Fibroblast of peridontal ligament (primary cell): Measurements from ENCODE around the gene GPR183.
"Not testable (repeated sequence)": the region's sequence is repeated elsewhere in the genome, so short reads cannot be mapped to it uniquely, and the experiment has no call there.

Source experiments
- DNase-seq: peaks from one replicate; pipeline ENCODE4 v3.0.0-alpha.2; 2010; ENCODE audit errors: extremely low read depth

GPR183 gene

GRCh38 chr13:99249178-99249577 lies 58.0 kb downstream of the GPR183 start:
- not testable (repeated sequence) for DNase-seq

- DNase-seq = no peak
These were observed 61.1 kb downstream of the GPR183 start for GRCh38 chr13:99246100-99246499.
